Measurements from ENCODE around the gene KLHL29. TPM values are rescaled to one million over a fixed set of nuclear protein-coding genes. Genes with fewer than 3 reads are reported as not detected.
A peak's percentile ranks its signal among the peaks of the same experiment; 100 is the strongest.

KLHL29 gene
- polyA plus RNA-seq, 1 of the 3 experiments (the other 2 are of a cell fraction): 4.6 TPM

GRCh38 chr2:23637011-23637778 lies 252.2 kb downstream of the KLHL29 start:
- peaks cover 16 to 49% of the 10 kb centered on the region in 2 experiments for H3K4me1 ChIP-seq (ENCODE audit: control insufficient read depth in 1 of 2, insufficient read depth in 2 of 2, low read depth in 1 of 2, low read length in 1 of 2)
- no peaks in the 10 kb centered on the region for H3K9me2 ChIP-seq
- H3K9me3 ChIP-seq: no peaks in the 10 kb centered on the region
- H2AFZ ChIP-seq (ENCODE audit: low read depth): peak overlapping the region; percentile 55
- peak overlapping the region; percentile 86 to 100 for H3K27ac ChIP-seq (ENCODE audit: low read depth in 2 of 2, low read length in 1 of 2)
- no peaks in the 10 kb centered on the region for H3K27me3 ChIP-seq (ENCODE audit: insufficient read depth)
- 49% methylated on average over 13 of the region's 14 CpGs for WGBS (ENCODE audit: low lambda C conversion rate)
- peak; percentile 94 for DNase-seq
- H3K79me2 ChIP-seq (ENCODE audit: insufficient read depth): no peaks in the 10 kb centered on the region
- H3F3A ChIP-seq (replicated peaks; ENCODE audit: insufficient read depth): peaks cover 9% of the 10 kb centered on the region
- no peaks in the 10 kb centered on the region for H4K20me1 ChIP-seq (ENCODE audit: insufficient read depth)
- peak overlapping the region in 1 of 2 experiments; percentile 8; a peak in 2 of 4 replicates for H3K4me3 ChIP-seq (ENCODE audit: low read depth in 2 of 2, low read length in 1 of 2)
- peak overlapping the region; percentile 59 for H3K9ac ChIP-seq
- no peaks in the 10 kb centered on the region for H3K36me3 ChIP-seq (replicated peaks in 1 of 2; ENCODE audit: control insufficient read depth in 1 of 2, insufficient read depth in 2 of 2, low read length in 1 of 2)
- peak overlapping the region; percentile 59 for H3K4me2 ChIP-seq
- CTCF ChIA-PET: interaction anchor here (0.8 to 3.6 kb wide), 16 partner anchors 10 to 233 kb away, joined by 3 to 40 read pairs (median 4); no protein-coding TSS in a partner anchor
- POLR2A ChIA-PET: interaction anchor here (0.8 to 1.7 kb wide), 8 partner anchors 9 to 108 kb away, joined by 3 to 4 read pairs (median 4); no protein-coding TSS in a partner anchor
- TF ChIP-seq POLR2AphosphoS5 (IDR thresholded peaks at IDR 0.05; ENCODE audit: low read depth, low read length) (no peak), EP300 (IDR thresholded peaks at IDR 0.05; ENCODE audit: borderline replicate concordance in 1 of 2, low read depth in 1 of 2, low read length in 1 of 2) (peak; percentile 14 to 83; a peak in 3 of 4 replicates), SMC3 (IDR thresholded peaks at IDR 0.05; ENCODE audit: low read depth, low read length) (peak; percentile 6; the same call in 1 of the 2 replicates), RAD21 (IDR thresholded peaks at IDR 0.05; ENCODE audit: low read length) (peak; percentile 49), REST (IDR thresholded peaks at IDR 0.05; ENCODE audit: low read depth, low read length) (0 out of 2 replicates have a peak, but pooled peaks have one; percentile 11), MEF2A (IDR thresholded peaks at IDR 0.05; ENCODE audit: borderline replicate concordance, low read depth) (no peak), NFIC (IDR thresholded peaks at IDR 0.05; ENCODE audit: borderline replicate concordance) (peak; percentile 86), NRF1 (IDR thresholded peaks at IDR 0.05; ENCODE audit: low read depth, low read length) (no peak), RXRA (IDR thresholded peaks at IDR 0.05; ENCODE audit: borderline replicate concordance, low read depth) (no peak), USF1 (IDR thresholded peaks at IDR 0.05; ENCODE audit: borderline replicate concordance, low read depth) (no peak), GABPA (IDR thresholded peaks at IDR 0.05; ENCODE audit: low read depth) (no peak), ELF1 (IDR thresholded peaks at IDR 0.05) (no peak), JUND (IDR thresholded peaks at IDR 0.05) (no peak), IRF3 (IDR thresholded peaks at IDR 0.05; ENCODE audit: low read depth, low read length) (no peak), EZH2phosphoT487 (IDR thresholded peaks at IDR 0.05; ENCODE audit: borderline replicate concordance, low read depth) (no peak), MAX (IDR thresholded peaks at IDR 0.05; ENCODE audit: low read depth) (no peak), RCOR1 (IDR thresholded peaks at IDR 0.05; ENCODE audit: low read length) (peak; percentile 70), YY1 (IDR thresholded peaks at IDR 0.05; ENCODE audit: low read depth) (no peak), TAF1 (IDR thresholded peaks at IDR 0.05; ENCODE audit: borderline replicate concordance, low read depth, low read length) (peak; percentile 11; the same call in 1 of the 2 replicates), MXI1 (IDR thresholded peaks at IDR 0.05; ENCODE audit: low read depth, low read length) (0 out of 2 replicates have a peak, but pooled peaks have one; percentile 24), SIN3A (IDR thresholded peaks at IDR 0.05; ENCODE audit: borderline replicate concordance, low read depth, low read length) (no peak), FOSL2 (IDR thresholded peaks at IDR 0.05; ENCODE audit: borderline replicate concordance, low read depth) (peak; percentile 60; the same call in 1 of the 2 replicates), USF2 (IDR thresholded peaks at IDR 0.05; ENCODE audit: borderline replicate concordance, low read depth, low read length) (no peak), RFX5 (IDR thresholded peaks at IDR 0.05; ENCODE audit: low read length) (no peak)

Measured in SK-N-SH (cell line).